Measurements from ENCODE around the gene ISG15. TPM values are rescaled to one million over a fixed set of nuclear protein-coding genes. Genes with fewer than 3 reads are reported as not detected.
A peak's percentile ranks its signal among the peaks of the same experiment; 100 is the strongest.
"Not testable (repeated sequence)": the region's sequence is repeated elsewhere in the genome, so short reads cannot be mapped to it uniquely, and the experiment has no call there.

Gene ISG15
- total RNA-seq, 1 donor from 2014 or later: 19.2 TPM

- intact Hi-C loops (cut with DNase I): no loop called here
- DNase-seq (ENCODE audit: missing footprints) (no peak), ATAC-seq (no peak)
Measured at GRCh38 chr1:974293-974640, 39.0 kb upstream of the ISG15 start.

DNA sequence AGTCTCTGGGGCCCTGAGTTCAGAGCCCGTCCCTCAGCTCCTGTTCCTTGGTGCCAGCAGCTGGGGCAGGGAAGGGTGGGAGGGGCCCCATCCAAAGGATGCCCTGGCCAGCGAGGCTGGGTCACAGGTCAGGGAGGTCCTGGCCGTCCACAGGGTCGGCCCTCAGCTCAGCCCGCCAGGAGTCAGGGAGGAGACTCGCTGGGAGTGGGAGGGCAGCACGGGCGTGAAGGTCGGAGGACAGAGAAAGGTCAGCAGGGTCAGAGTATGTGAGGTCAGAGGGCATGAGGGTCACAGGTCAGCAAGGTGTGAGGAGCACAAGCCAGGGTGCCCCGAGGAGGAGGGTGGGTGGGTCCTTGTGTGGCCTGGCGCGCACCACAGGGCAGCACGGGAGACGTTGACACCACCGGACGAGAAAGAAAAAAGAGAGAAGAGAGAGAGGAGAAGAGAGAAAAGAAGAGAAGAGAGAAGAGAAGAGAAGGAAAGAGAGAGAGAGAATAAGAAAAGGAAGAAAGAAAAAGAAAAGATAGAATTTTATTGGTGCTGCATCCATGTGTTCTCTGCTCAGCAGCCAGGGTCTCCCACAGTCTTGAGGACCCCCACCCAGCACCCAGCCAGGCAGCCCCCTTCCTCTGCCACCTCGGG lies 38.5 kb upstream of the ISG15 start:
- intact Hi-C loops (cut with DNase I): no loop called here
- no peak for ATAC-seq

GRCh38 chr1:975365-975764 lies 37.9 kb upstream of the ISG15 start:
- intact Hi-C loops (cut with DNase I): no loop called here
- DNase-seq (ENCODE audit: missing footprints) (no peak), ATAC-seq (no peak)

More for the DNA sequence above, 38.5 kb upstream of the ISG15 start:
- DNase-seq (ENCODE audit: missing footprints): no peak

DNA sequence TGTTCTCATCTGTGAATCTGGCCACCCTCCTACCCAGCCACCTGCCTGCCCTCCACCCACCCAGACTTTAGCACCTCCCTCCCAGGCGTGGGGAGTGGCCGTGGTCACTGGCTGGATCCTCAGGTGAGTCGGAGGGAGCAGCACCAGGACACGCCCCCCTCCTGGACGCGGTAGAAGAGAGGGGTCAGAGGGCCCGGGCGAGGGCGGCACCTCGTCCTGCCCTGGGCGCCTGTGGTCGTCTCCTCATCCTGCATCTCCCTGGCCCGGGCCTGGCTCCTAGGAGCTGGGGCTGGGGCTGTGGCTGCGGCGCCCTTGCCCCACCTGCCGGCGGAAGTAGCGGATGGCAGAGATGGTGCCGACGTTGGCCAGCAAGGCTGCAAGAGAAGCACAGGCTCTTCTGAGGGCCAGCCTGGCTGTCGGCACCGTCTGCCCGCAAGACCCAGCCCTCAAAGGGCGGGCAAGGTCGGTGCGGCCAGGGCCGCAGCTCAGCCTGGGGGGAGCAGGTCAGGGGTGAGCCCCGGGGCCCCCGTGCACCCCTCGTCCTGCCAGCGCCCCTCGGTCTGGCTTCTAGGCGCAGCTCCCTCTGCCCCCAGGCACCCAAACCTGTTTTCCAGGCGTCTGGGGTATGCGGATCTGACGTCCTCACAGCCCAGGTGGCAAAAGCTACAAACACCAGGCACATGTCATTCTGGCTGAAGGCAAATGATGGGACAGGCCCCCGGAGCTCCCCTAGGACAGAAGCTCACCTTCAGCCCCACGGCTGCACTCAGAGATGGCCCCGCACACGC lies 37.2 kb upstream of the ISG15 start:
- intact Hi-C loops (cut with DNase I): no loop called here
- DNase-seq (ENCODE audit: missing footprints) (no peak), ATAC-seq (no peak)

GRCh38 chr1:976791-977190 lies 36.5 kb upstream of the ISG15 start:
- intact Hi-C loops (cut with DNase I); ATAC-seq: not testable (repeated sequence)
- peak; percentile 69 for DNase-seq (ENCODE audit: missing footprints)

DNA sequence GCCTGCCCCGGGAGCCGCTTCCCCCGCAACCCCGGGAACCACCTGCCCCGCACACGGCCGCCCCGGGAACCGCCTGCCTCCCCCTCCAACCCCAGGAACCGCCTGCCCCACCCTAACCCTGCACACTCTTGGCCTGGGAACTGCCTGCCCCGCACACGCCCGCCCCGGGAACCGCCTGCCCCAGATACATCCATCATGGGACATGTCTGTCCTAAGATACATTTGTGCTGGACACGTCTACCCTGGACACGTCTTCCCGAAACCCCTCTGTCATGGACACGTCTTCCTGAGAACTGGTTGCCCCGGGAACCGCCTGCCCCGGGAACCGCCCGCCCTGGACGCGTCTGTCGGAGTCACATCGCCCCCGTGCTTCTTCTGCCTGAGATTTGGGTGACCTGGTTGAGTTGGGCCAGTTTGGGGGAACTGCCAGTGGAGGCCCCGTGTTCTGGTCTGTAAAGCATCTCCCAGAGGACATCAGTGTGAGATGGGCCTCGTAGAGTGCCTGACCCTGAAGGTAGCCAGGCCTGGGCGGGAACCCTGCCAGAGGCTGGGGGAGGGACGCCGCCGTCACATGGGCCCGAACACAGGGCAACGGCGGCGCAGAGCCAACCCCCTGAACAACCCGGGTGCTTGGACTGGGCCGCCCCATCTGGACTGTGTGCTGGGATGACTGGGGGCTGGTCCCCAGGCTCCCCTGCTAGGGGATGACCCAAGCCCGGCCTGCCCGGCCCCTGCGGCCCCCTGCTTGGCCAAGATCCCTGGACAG lies 35.0 kb upstream of the ISG15 start:
- intact Hi-C loops (cut with DNase I): no loop called here
- ATAC-seq: no peak
- DNase-seq (ENCODE audit: missing footprints): peak; percentile 69

- intact Hi-C loops (cut with DNase I): no loop called here
- no peak for ATAC-seq
- DNase-seq (ENCODE audit: missing footprints): peak; percentile 53
Measured at GRCh38 chr1:978835-979743, 34.2 kb upstream of the ISG15 start.

DNA sequence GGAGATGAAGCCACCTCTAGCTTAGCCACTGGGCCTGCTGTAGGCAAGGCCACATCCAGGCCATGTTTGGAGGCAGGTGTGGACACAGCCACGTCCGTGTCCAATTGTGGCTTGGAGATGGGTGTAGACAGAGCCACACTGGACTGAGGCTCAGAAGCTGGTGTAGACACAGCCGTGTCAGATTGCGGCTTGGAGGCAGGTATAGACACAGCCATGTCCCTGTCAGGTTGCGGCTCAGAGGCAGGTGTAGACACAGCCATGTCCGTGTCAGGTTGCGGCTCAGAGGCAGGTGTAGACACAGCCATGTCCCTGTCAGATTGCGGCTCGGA lies 33.6 kb upstream of the ISG15 start:
- no peak for DNase-seq (ENCODE audit: missing footprints)
- intact Hi-C loops (cut with DNase I): loop anchor here (1.0 kb wide), 1 partner anchor 20 kb away; no protein-coding TSS in a partner anchor
- no peak for ATAC-seq

DNA sequence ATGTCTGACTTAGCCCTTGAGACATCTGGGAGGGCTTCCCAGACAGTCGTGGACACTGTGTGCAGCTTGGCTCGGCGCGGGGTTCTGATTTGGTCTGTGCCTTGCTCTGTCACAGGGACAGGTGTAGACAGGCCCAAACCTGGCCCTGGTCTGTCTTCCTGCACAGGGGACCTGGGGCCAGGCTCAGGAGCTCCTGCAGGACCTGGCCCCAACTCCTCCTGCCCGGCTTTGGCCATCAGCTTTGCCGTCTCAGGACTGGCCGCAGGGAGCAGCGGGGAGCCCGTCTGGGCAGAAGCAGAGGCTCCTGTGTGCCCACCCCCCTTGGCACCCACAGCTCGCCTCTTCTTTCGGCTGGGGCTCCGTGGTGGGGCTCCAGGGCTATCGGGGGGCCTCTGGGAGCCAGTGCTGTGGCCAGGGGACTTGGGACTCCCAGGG lies 33.1 kb upstream of the ISG15 start:
- ATAC-seq: no peak
- DNase-seq (ENCODE audit: missing footprints): peak; percentile 61
- intact Hi-C loops (cut with DNase I): loop anchor here (1.0 kb wide), 1 partner anchor 19 kb away; no protein-coding TSS in a partner anchor

DNA sequence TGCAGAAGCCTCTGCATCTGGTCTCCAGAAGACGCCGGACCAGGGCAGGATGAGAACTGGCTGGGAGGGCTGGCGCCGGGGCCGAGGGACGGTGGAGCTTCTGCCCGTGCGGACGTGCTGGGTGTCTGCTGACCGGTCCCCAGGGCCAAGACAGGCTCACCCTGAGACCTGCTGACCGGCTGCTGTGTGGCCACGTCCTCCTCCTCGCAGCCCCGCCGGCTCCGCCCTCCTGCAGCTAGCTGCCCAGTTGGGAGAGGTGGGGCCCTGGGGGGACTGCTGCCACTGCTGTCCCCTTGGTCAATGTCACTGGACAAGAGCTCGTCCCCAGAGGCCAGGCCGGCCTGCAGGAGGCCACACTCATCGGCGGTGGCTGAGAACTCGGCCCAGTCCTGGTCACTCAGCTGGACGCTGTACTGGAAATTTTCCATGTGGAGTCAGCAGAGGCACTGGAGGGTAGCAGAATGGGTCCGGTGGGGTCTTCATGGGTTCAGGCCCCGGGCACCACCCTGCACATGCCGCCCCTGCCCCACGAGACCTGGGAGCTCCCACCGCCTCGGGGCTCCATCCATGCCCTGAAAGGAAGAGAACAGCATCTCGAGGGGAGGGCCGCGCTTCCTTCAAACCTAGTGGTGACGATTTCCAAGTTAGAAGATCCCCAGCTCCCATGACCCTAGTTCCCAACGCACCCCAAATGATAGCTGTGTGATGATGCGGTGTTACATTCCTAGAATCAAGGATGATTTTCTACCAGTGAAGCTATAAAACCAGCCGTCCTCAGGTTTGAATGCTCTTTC lies 32.5 kb upstream of the ISG15 start:
- intact Hi-C loops (cut with DNase I): loop anchor here (1.0 kb wide), 1 partner anchor 19 kb away; no protein-coding TSS in a partner anchor
- ATAC-seq (peak; percentile 71), DNase-seq (ENCODE audit: missing footprints) (peak; percentile 82)

GRCh38 chr1:981491-981954 lies 31.8 kb upstream of the ISG15 start:
- ATAC-seq (peak; percentile 1), DNase-seq (ENCODE audit: missing footprints) (peak; percentile 65)
- intact Hi-C loops (cut with DNase I): no loop called here

DNA sequence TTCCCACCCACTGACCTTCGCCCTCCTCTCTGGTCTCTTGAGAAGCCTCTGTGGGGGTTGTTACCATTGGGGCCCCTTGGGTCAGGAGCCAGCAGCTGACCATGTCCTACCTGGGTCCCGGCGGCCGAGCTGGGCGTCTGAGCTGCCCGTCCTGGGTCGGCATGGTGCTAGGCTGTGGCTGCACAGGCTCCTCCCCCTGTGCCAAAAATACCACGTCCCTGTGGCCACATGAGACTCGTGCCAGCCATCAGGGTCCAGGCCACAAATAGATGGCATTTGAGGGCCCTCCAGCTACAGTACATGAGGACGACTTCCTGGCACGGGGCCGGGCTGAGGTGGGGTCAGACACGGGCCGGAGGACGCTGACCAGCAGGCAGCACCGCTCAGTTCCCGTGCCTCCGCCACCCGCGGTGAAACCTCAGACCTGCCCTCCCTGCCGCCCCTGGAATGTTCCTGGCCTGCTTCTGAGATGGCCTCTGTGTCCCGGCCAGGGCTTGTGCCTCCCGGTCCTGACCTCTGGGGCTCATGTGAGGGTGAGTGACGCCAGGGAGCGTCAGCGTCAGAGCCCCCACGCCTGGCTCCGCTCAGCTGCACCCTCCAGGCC lies 31.2 kb upstream of the ISG15 start, which contains the start of gene PERM1:
PERM1 (minus strand) TSS at position 139 of the 604 bp plus-strand sequence. CDS start 1,064 bp downstream, outside the sequence.
- ATAC-seq (peak; percentile 74), DNase-seq (ENCODE audit: missing footprints) (peak; percentile 86)
- intact Hi-C loops (cut with DNase I): no loop called here

DNA sequence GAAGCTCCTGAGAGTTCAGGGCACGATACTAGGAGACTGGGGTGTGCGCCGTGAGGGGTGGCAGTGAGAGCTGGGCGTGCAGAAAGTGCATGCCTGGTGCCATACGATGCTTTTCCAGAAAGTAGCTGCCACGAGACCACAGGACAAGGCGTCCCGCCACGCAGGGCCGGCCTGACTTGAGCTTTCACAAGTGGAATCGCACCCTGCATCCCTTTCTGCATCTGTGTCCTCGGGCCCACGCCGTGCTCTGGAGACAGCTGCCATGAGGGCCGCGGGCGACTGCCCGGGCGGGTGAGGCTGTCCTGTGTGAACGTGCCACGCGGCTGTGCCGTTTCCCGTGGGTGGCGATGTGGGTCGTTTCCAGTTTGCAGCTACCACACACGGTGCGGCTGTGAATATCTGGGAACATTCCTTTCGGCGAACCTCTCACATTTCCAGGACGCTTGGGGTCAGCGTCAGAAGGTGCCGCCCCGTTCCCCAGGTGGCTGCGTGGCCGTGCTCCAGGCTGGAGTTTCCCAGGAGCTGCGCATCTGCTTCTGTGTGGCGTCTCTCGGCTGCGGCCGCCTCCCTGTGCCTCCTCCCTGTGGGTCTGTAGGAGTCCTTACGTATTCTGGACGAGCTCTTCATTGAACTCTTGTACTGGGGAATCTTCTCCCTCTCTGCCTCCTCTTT lies 30.4 kb upstream of the ISG15 start:
- ATAC-seq: no peak
- DNase-seq (ENCODE audit: missing footprints): peak; percentile 63
- intact Hi-C loops (cut with DNase I): no loop called here

- intact Hi-C loops (cut with DNase I): loop anchor here (2.0 kb wide), 1 partner anchor 81 kb away; no protein-coding TSS in a partner anchor
- peak; percentile 79 for DNase-seq (ENCODE audit: missing footprints)
- ATAC-seq: no peak
Measured at GRCh38 chr1:983798-984475, 29.4 kb upstream of the ISG15 start.

GRCh38 chr1:984476-984814 lies 28.9 kb upstream of the ISG15 start:
- peak; percentile 53 for DNase-seq (ENCODE audit: missing footprints)
- ATAC-seq: no peak
- intact Hi-C loops (cut with DNase I): loop anchor here (2.0 kb wide), 1 partner anchor 80 kb away; no protein-coding TSS in a partner anchor

DNA sequence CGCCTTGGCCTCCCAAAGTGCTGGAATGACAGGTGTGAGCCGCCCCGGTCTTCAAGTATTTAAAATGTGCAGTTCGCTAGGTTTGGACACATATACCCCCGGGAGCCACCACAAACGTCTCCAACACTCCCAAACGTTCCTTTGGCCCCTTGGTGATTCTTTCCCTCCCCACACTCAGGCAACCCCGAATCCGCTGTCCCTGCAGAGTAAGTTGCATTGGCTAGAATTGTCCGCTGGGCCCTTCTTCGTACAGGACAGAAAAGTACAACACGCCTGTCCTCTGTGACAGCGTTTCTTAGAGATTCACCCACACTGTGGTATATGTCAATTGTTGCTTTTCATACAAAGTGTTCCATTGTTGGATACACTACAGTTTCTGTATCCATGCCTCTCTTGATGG lies 28.2 kb upstream of the ISG15 start:
- ATAC-seq (no peak), DNase-seq (ENCODE audit: missing footprints) (peak; percentile 54)
- intact Hi-C loops (cut with DNase I): loop anchor here (2.0 kb wide), 1 partner anchor 80 kb away; no protein-coding TSS in a partner anchor
